NCI-H1694 (cell line): ENCODE data around the gene HIC1.

ENCODE experiments used
- DNase-seq: peaks from one replicate; lab custom pipeline; 2025; lab: John Stamatoyannopoulos, UW

HIC1 gene

DNA sequence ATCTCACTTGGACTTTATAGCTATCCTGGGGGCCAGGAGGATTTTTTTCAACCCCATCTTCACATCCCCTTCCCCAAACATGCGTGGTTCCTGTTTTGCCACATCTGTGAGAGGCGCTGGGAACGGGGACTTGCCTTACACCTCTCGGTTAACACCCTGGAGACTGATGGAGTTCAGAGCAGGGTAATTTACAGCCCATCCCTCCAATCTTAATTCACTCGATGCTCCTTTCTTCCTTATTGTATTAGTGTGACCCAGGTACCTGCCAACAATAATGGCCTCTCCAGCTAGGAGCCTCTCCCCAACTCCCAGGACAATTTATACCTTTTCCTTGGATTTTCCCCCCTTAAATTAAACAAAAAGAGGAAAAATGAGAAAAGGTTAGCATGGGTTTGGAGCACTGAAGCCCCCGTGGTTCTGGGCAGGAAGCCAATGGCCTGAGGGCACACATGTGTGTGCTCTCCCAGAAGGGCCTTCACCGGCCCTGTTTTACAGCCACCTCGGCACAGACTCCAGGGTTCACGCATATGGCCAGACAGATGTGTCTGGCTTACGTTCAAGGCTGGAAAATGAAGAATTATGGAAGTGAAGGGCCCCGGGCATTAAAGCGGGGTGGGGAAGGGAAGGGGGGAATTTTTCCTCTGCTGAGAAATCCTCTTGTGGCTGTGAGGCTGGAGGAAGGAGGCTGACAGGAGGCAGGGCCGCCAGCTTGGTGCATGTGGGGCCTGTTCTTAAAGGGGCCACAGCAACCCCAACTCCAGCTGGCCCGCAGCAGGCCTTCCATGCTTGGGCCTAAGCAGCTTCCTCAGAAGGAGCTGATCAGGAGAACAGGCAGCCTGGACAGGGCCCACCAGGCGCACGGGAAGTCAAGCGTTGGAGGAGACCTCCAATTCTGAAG, 21.4 kb downstream of the HIC1 start:
- peak; percentile 23 for DNase-seq

DNA sequence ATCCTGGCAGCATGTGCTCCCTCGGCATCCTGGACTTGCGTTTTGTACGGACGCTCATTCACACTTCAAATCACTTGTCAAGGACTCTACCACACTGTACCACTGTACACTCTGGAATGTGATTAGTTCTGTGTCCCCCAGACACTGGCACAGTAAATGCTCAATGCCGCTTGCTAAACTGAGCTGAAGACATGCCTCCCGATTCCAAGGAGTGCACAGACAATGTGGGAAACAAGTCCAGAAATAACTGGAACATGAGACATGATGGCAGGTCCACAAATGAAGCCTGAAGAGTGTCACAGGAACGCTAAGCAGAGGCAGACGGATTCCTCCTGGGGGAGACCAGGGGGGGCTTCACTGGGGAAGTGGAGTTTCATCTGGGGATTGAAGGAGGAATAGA, 22.1 kb downstream of the HIC1 start:
- DNase-seq, result no peak

DNA sequence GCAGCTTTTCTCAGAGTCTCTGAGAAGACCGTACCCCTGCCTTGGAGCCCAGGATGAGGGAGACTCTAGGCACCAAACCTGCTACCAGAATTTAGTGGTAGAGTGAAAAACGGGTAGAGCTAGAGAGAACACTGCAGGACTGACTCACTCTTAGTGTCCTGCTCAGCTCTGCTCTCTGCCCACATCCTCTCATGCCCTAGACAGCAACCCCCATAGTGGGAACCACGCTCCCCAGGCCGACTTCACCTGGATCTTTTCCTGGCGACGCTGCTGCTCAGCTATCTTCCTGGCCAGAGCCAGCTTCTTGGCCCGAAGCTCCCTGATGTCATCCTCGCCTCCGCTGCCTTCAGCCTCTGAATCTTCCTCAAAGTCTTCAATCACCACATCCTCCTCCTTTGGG, 26.7 kb downstream of the HIC1 start:
- no peak for DNase-seq

DNA sequence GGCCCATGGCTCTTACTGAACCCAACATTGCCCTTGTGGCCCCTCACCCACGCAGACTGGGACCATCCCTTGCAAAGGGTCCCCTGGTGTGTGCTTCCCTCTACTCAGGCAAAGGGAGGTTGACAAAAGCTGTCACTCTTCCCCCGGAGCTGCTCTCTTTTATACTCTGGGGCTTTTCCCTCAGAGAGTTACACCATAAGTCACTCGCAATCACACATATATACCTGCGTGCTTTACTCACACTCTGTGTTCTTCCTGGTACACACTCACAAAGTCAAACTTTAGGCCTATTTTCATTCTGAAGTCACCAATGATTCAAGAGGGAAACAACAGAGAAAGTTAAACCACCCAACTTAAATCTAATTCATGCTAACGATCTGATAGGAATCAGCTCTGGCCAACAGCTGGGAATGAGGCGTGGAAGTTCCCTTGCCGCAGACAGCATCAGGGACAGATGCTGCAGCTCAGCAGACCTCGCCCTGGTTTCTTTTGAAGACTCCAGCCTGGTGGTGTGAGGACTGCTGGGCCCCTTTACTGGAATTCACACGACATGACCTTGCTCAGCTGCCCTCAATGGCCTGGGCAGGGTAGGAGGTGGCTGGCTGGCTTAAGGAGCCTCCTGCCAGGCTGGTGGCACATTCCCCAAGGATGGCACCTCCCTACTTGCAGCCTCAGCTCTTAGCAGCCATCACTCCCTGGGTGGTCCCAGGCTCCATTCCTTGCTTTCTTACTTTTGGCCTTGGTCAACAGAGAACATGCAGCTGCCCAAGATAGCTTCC, 27.3 kb downstream of the HIC1 start:
- no peak for DNase-seq

- DNase-seq, result no peak
Observed at GRCh38 chr17:2083613-2084035, 28.7 kb downstream of the HIC1 start.

DNA sequence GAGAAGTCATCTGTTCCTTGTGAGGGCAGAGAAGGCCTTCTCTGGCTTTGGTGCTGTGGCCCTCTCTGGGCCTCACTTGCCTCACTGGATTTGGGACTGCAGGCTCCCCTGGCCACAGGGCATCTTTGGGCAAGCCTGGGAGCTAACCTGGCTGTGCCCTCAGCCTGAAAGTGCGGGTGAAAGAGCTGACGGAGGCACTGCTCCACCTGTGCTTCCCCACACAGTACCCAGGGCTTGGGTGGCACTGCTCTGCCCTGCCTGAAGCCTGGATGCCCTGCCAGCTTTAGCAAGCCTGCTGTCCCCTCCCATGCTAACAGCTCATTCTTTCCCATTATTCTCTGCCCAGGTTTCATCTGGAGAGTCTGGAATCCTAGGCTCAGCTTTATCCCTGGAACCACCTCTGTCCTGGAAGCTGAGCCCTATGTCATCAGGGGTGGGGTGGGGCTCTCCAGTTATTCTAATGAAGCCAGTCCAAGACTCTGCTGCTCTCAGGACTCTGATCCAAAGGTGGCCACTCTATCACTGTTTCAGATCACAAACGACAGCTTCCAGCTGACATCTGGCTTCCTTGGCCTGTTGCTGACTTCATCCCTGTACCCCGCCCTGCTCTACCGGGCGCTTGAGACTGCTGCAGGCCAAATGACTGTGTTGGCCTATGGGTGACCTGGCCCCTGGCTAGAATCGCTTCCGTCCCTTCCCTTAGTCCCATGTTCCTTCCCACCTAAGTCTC, 29.3 kb downstream of the HIC1 start:
- no peak for DNase-seq

DNA sequence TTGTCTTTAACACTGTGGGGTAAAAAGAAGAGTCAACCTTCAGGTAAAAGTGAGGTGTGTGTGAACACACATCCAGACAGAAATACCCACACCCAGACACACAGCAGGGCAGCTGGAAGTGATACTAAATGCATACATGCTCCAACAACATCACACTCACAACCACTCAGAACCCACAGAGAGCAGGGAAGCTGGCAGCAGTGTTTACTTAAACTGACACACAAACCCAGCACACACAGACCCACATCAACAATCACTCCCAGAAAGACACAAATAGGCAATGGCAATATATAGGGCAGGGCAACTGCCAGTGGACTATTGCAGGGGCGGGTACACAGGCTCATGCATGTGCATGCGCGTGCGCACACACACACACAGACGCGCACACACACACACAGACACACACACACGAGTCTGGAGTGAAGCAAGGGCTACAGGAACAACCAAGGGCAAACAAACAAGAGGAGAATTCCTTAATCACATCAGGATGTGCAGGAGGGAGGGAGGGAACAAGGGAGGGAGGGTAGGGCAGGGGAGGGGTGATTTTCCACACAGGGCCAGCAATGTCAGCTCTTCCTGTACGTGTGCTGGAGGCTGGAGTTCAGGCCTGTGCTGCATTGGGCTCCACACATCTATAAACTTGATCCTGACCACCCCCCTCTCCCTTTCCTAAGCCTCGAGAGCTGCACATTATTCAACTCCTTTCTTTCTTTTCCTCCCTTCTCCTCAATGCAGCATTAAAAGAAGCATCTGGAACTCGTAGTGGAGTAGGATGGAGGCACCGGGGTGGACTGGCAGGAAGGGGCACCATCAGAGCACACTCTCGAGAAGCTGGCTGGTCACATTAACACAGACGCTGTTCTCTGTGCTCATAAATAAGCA, 30.1 kb downstream of the HIC1 start:
- no peak for DNase-seq

DNA sequence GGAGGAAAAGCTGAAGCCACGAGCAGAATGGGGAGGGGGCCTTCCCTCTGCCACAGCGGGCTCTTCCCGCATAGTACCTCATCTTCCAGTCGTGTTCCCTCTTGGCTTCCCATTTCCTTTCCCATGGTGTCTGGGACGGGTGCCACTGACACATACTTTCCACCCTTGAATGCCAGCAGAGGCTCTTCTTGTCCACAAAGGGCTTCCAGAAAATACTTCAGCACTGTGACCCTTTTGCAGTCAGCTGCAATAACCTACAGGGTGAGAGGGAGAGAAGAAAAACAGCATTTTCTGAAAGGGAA, 30.7 kb downstream of the HIC1 start:
- no peak for DNase-seq

GRCh38 chr17:2086306-2086705, 31.4 kb downstream of the HIC1 start:
- no peak for DNase-seq

- no peak for DNase-seq
Observed at GRCh38 chr17:2087597-2088211, 32.8 kb downstream of the HIC1 start.

DNA sequence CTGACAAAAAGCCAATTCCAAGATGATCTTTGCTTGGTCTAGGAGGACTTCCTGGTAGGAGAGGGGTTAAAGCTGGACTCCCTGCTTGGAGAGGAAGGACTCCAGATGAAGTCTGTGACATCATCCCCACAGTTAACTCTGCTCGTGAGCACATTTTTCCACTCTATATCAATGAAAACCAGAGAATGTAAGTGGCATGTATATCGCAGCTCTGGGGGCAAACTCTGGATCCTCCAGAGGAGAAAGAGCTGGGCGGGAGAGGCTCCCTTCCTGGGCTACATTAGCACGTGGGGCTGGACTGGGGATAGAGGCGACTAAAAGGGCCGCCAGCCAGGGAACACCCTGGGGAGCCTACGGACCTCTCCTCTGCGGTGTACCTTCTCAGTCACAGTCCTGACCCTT, 34.1 kb downstream of the HIC1 start:
- no peak for DNase-seq

- DNase-seq, result no peak
Observed at GRCh38 chr17:2090210-2090641, 35.3 kb downstream of the HIC1 start.

DNA sequence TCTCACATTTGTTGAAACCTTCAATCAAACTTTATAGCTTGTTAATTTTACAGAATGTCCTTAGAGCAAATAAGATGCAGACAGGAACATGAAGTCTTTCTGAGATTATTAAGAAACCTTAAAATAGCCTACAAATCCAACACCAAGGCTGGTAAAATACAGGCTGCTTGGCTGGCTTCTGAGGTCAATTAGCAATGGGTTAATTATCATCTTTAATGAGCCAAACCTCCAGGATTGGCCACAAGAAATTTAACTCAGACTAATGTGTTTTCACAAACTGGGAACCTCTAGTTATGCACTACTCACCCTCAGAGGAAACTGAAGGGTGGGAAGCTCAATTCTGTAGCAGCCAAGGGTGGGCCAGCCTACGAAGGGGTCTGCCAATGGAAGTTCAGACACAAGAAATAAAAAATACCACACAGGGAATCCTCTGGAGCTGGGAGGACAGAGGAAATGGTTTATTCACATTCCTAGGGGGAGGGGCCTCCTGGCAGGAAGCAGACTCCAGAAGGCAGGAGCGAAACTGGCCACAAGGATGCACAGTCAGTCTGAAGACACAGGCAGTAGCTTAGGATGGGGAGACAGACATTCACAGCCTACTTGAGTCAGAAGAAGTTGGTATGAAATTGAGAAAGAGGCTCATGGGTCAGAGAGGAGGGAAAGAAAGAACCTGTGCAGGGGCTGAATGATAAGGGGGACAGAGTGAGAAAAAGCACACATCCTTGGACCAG, 36.1 kb downstream of the HIC1 start:
- DNase-seq, result no peak

DNA sequence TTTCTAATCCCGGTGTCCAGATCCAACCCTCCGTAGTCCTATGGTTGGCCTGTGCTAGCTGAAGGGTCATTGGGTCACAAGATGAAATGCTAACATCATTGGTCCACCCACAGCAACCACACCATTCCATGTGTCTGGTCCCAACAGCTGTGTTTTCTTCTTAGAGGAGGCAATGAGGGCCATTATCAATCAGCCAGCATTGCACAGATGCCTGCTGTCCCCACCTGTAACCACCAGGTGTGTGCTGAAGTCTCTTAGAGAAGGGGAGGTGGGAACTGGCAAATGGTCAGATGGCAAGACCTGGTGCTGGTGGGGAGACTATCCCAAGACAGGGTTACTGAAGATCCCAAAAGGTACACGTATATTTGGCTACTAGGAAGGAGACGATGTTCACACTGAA, 37.4 kb downstream of the HIC1 start:
- no peak for DNase-seq

- no peak for DNase-seq
Observed at GRCh38 chr17:2093349-2093748, 38.4 kb downstream of the HIC1 start.

DNA sequence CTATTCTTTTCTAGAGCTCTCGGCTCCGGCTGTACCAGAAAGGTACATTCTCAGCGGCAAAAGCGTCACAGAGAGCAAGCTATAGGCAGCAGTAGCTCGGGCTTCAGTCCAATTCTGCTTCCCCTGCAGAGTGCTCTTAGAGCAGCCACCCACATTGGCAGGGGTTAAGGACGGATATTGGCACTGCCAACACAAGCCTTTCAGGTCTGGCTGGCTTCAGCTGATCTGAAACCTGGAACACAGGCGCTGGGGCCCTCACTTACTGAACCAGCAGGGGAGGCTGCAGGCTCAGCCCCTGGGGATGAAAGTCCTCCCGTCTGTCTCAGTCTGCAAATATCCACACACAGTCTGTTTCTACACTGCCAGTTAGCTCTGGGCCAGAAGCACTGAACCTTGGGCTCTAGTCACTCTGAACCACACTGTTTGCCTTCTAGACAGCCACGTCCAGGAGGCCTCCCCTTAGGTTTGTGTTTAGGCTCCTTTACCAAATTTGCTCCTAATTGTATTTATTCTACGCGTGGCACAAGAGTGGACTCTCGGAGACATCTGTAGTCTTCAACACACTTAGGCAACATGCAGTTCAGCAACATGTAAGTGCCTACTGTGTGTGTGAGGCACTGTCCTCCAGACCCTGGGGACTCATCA, 40.1 kb downstream of the HIC1 start:
- peak; percentile 96 for DNase-seq

- no peak for DNase-seq
Observed at GRCh38 chr17:2095536-2095910, 40.6 kb downstream of the HIC1 start.

- no peak for DNase-seq
Observed at GRCh38 chr17:2101448-2102257, 46.8 kb downstream of the HIC1 start.
